Loucy (cell line): ENCODE measurements around the gene ANAPC4.
"Not testable (repeated sequence)": the region's sequence is repeated elsewhere in the genome, so short reads cannot be mapped to it uniquely, and the experiment has no call there.

Source experiments
- H2AFZ ChIP-seq: fragments of 200-600 bp; sonication (generic); 2 replicates; pipeline ENCODE4 v1.6.0; 2016; ENCODE audit warnings: antibody characterized with exemption, mild to moderate bottlenecking, low read length, moderate library complexity
- H3F3A ChIP-seq: fragments of 200-600 bp; 2 replicates; pipeline ENCODE4 v1.6.0; 2016; ENCODE audit warnings: antibody characterized with exemption, low read depth, mild to moderate bottlenecking
- H3K27me3 ChIP-seq: fragments of 200-600 bp; sonication (generic); 2 replicates; pipeline ENCODE4 v1.6.1; 2014; ENCODE audit warnings: low read length, mild to moderate bottlenecking; ENCODE audit not compliant: insufficient read depth, poor library complexity, severe bottlenecking
- H3K36me3 ChIP-seq: fragments of 200-600 bp; sonication (generic); 2 replicates; pipeline ENCODE4 v1.6.1; 2016; ENCODE audit warnings: low read length; ENCODE audit not compliant: insufficient read depth
- H3K4me1 ChIP-seq: fragments of 200-600 bp; sonication (generic); 2 replicates; pipeline ENCODE4 v1.5.1; 2014; ENCODE audit warnings: low read length, mild to moderate bottlenecking; ENCODE audit not compliant: insufficient read depth, poor library complexity, severe bottlenecking
- H3K4me2 ChIP-seq: fragments of 200-600 bp; sonication (generic); 2 replicates; pipeline ENCODE4 v1.6.0; 2014; ENCODE audit warnings: antibody characterized with exemption, low read length, low read depth, mild to moderate bottlenecking; ENCODE audit not compliant: poor library complexity, severe bottlenecking
- H3K4me3 ChIP-seq: fragments of 200-600 bp; sonication (generic); 2 replicates; pipeline ENCODE4 v1.5.1; 2014; ENCODE audit warnings: low read length, mild to moderate bottlenecking, mixed read lengths; ENCODE audit not compliant: poor library complexity, severe bottlenecking
- H3K79me2 ChIP-seq: fragments of 200-600 bp; sonication (generic); 2 replicates; pipeline ENCODE4 v1.6.1; 2014; ENCODE audit warnings: low read length; ENCODE audit not compliant: insufficient read depth
- H3K9ac ChIP-seq: fragments of 200-600 bp; sonication (generic); 2 replicates; pipeline ENCODE4 v1.6.0; 2014; ENCODE audit warnings: mild to moderate bottlenecking, low read depth, low read length, moderate library complexity; ENCODE audit not compliant: poor library complexity, severe bottlenecking
- H3K9me2 ChIP-seq: fragments of 200-600 bp; sonication (generic); replicated peaks from 2 replicates; pipeline ENCODE4 v1.6.1; 2016; ENCODE audit warnings: low read depth, low read length, mixed read lengths
- H3K9me3 ChIP-seq: fragments of 200-600 bp; sonication (generic); 2 replicates; pipeline ENCODE4 v1.6.1; 2014; ENCODE audit warnings: mild to moderate bottlenecking, antibody characterized with exemption, low read length, low read depth; ENCODE audit not compliant: insufficient read depth
- H4K20me1 ChIP-seq: fragments of 200-600 bp; sonication (generic); 2 replicates; pipeline ENCODE4 v1.6.0; 2014; ENCODE audit warnings: antibody characterized with exemption, low read length, mild to moderate bottlenecking; ENCODE audit not compliant: insufficient read depth, poor library complexity, severe bottlenecking
- CTCF ChIP-seq: fragments of 200-600 bp; sonication (generic); conservative IDR thresholded peaks from 2 replicates; pipeline ENCODE4 v1.5.1; 2014; ENCODE audit warnings: mild to moderate bottlenecking, antibody characterized with exemption, low read length
- EZH2phosphoT487 ChIP-seq: fragments of 200-600 bp; IDR thresholded peaks from 2 replicates; pipeline ENCODE4 v1.6.1; 2018; ENCODE audit warnings: antibody characterized with exemption, mild to moderate bottlenecking, moderate library complexity, borderline replicate concordance

The ANAPC4 gene

DNA sequence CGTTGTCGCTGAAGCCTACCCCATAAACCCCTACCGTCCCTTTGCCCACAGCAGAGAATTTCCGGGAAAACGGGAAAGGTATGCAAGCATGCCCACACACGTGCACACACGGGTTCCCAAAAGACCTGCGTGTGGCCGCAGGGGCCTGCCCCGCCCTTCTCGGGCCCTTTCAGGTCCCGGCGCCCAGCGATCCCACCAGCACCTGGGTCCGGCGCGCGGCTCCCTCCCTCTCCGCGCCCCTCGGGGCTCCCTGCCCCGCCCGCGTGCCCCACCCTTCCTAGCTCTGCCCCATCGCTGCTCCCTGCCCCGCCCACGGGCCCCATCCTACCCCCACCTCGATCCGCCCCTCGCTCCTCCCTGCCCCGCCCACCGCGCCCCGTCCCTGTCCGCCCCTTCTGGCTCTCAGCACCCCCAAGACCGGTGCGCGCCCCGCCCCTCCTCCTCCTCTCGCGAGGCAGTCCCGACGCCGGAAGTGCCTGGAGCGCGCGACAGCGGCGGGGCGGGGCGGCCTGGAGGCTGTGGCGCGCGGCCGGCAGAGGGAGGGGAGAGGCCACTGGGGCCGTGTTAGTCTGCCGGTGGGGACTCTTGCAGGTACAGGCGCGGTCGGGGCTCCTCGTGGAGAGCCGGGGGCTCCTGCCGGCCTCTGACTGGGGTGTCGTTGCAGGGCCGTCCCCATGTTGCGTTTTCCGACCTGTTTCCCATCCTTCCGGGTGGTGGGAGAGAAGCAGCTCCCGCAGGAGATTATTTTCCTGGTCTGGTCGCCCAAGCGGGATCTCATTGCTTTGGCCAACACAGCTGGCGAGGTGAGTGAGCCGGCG lies at the start of gene ANAPC4:
TSS of gene ANAPC4 (plus strand) at position 510 of the 818 bp plus-strand sequence. CDS start at position 675, 165 bp downstream.
- Histone ChIP-seq H3K9me2 (no peaks in the 10 kb centered on the region), H2AFZ (peak within 1 kb of the TSS; percentile 94), H4K20me1 (no peaks in the 10 kb centered on the region), H3K36me3 (peaks cover 5% of the 10 kb centered on the region; the same call in 1 of the 2 replicates), H3K27me3 (no peaks in the 10 kb centered on the region), H3K4me2 (peak within 1 kb of the TSS; percentile 77), H3F3A (0 out of 2 replicates have a peak, but pooled peaks cover 5% of the 10 kb centered on the region), H3K79me2 (peaks cover 32% of the 10 kb centered on the region), H3K4me1 (peaks cover 16% of the 10 kb centered on the region), H3K4me3 (peak within 1 kb of the TSS; percentile 80), H3K9ac (peak within 1 kb of the TSS; percentile 91), H3K9me3 (no peaks in the 10 kb centered on the region)
- TF ChIP-seq CTCF (no peak), EZH2phosphoT487 (no peak)

- H3K4me1 ChIP-seq, H3K9me3 ChIP-seq, H2AFZ ChIP-seq, H3K9ac ChIP-seq, H3K79me2 ChIP-seq, H3K9me2 ChIP-seq, H3K4me3 ChIP-seq, H3K27me3 ChIP-seq, H4K20me1 ChIP-seq, H3K4me2 ChIP-seq, H3F3A ChIP-seq, H3K36me3 ChIP-seq: not testable (repeated sequence)
Observed at GRCh38 chr4:25328463-25328862, 48.6 kb upstream of the ANAPC4 start.

GRCh38 chr4:25330335-25330734 lies 46.7 kb upstream of the ANAPC4 start:
- Histone ChIP-seq H2AFZ (no peak overlapping the region), H3K4me3 (no peak overlapping the region), H3F3A (no peaks in the 10 kb centered on the region), H3K4me1 (no peaks in the 10 kb centered on the region), H3K36me3 (peaks cover 11% of the 10 kb centered on the region; the same call in 1 of the 2 replicates), H4K20me1 (peaks cover 3% of the 10 kb centered on the region), H3K9ac (no peak overlapping the region), H3K9me2 (no peaks in the 10 kb centered on the region), H3K9me3 (no peaks in the 10 kb centered on the region), H3K4me2 (no peak overlapping the region), H3K27me3 (no peaks in the 10 kb centered on the region), H3K79me2 (peaks cover 4% of the 10 kb centered on the region; the same call in 1 of the 2 replicates)
- TF ChIP-seq CTCF: no peak
